GM12878 (cell line): ENCODE measurements around the gene SLC15A3. TPM values are rescaled to one million over a fixed set of nuclear protein-coding genes. Genes with fewer than 3 reads are reported as not detected.
A peak's percentile ranks its signal among the peaks of the same experiment; 100 is the strongest.

Source experiments
- CBX5 ChIP-seq: sonication (generic); IDR thresholded peaks from 2 replicates; pipeline ENCODE4 v1.6.1; 2016; ENCODE audit warnings: low read depth, moderate library complexity, mild to moderate bottlenecking, inconsistent platforms
- CHD2 ChIP-seq: IDR thresholded peaks from 2 replicates; pipeline ENCODE4 v1.6.1; 2011; ENCODE audit warnings: low read depth, low read length, improper control_type of control experiment, borderline replicate concordance
- HDGF ChIP-seq: fragments of 450-650 bp; IDR thresholded peaks from 2 replicates; pipeline ENCODE4 v1.6.1; 2016; ENCODE audit warnings: antibody characterized with exemption
- IKZF2 ChIP-seq, 2 experiments: fragments of 450-650 bp; IDR thresholded peaks; 2 replicates each; pipeline ENCODE4 v1.6.1; 2017; ENCODE audit warnings: mild to moderate bottlenecking in 2 of 2, moderate library complexity in 2 of 2
- LARP7 ChIP-seq: fragments of 450-650 bp; IDR thresholded peaks from 2 replicates; pipeline ENCODE4 v1.6.1; 2017; ENCODE audit warnings: mild to moderate bottlenecking
- NBN ChIP-seq: fragments of 450-650 bp; IDR thresholded peaks from 2 replicates; pipeline ENCODE4 v1.6.1; 2016
- NR2F1 ChIP-seq: fragments of 450-650 bp; conservative IDR thresholded peaks from 2 replicates; pipeline ENCODE4 v1.6.1; 2017; ENCODE audit warnings: mild to moderate bottlenecking
- PML ChIP-seq: IDR thresholded peaks from 2 replicates; pipeline ENCODE4 v1.6.1; 2012; ENCODE audit warnings: low read length, inconsistent platforms
- POLR2A ChIP-seq: IDR thresholded peaks from 2 replicates; pipeline ENCODE4 v1.6.1; 2011; ENCODE audit warnings: low read depth, mild to moderate bottlenecking, low read length
- RUNX3 ChIP-seq: IDR thresholded peaks from 2 replicates; pipeline ENCODE4 v1.6.1; 2012; ENCODE audit warnings: low read length, inconsistent platforms
- SIX5 ChIP-seq: IDR thresholded peaks from 2 replicates; pipeline ENCODE4 v1.6.1; 2011; ENCODE audit warnings: mild to moderate bottlenecking, low read depth, low read length, moderate library complexity; ENCODE audit not compliant: severe bottlenecking
- SMAD5 ChIP-seq: IDR thresholded peaks from 2 replicates; pipeline ENCODE4 v1.6.1; 2016; ENCODE audit warnings: antibody characterized with exemption, low read depth
- SMARCA5 ChIP-seq: fragments of 450-650 bp; IDR thresholded peaks from 2 replicates; pipeline ENCODE4 v1.6.1; 2017; ENCODE audit warnings: mild to moderate bottlenecking
- TAF1 ChIP-seq: IDR thresholded peaks from 2 replicates; pipeline ENCODE4 v1.6.1; 2011; ENCODE audit warnings: mild to moderate bottlenecking, low read depth, low read length, borderline replicate concordance
- TCF12 ChIP-seq: IDR thresholded peaks from 2 replicates; pipeline ENCODE4 v1.6.1; 2011; ENCODE audit warnings: low read depth, mild to moderate bottlenecking, low read length
- YY1 ChIP-seq: IDR thresholded peaks from 2 replicates; pipeline ENCODE4 v1.6.1; 2011; ENCODE audit warnings: low read depth, mild to moderate bottlenecking, low read length
- ZNF217 ChIP-seq: fragments of 450-650 bp; IDR thresholded peaks from 2 replicates; pipeline ENCODE4 v1.6.1; 2017; ENCODE audit warnings: antibody characterized with exemption, mild to moderate bottlenecking
- ZNF274 ChIP-seq: IDR thresholded peaks from one replicate; pipeline ENCODE4 v1.8.0; 2011; ENCODE audit not compliant: insufficient read length, insufficient read depth
- ZNF622 ChIP-seq: fragments of 450-650 bp; IDR thresholded peaks from 2 replicates; pipeline ENCODE4 v1.6.1; 2017; ENCODE audit warnings: mild to moderate bottlenecking, inconsistent platforms
- ZZZ3 ChIP-seq: IDR thresholded peaks from 2 replicates; pipeline ENCODE4 v1.6.1; 2011; ENCODE audit warnings: low read depth; ENCODE audit not compliant: control insufficient read depth, insufficient read length
- polyA plus RNA-seq, 11 experiments: library from polyadenylated mRNA; depleted of rRNA in 4 of 11; unstranded in 6 of 11; stranded (reverse) in 5 of 11; fragments of >200 nt; fragmentation: Nextera tagmentation in 4 of 11; fragmentation: Illumina TruSeq in 1 of 11; extraction: Ambion mirVana in 4 of 11; extraction: Trizol in 1 of 11; gene quantifications; 1 replicate in 1 of 11; 2 replicates in 10 of 11; pipeline versions ENCODE4 v1.2.1 to v1.2.3, GENCODE V29; 2011 to 2016; ENCODE audit warnings: inconsistent platforms in 2 of 11, missing spikeins in 2 of 11, low read depth in 1 of 11
- total RNA-seq, 4 experiments: library from RNA; depleted of rRNA in 3 of 4; stranded (reverse); fragments of >200 nt in 3 of 4; fragmentation: Illumina TruSeq in 1 of 4; extraction: Trizol in 1 of 4; gene quantifications; 2 replicates each; pipeline versions ENCODE4 v1.2.1 to v1.2.3, GENCODE V29; 2013 to 2021
- TF ChIP-seq, protein P1 (sequence below): fragments of 450-650 bp; IDR thresholded peaks from 2 replicates; pipeline ENCODE4 v1.6.1; 2017; ENCODE audit warnings: antibody characterized with exemption, mild to moderate bottlenecking, moderate library complexity
- TF ChIP-seq, protein P2 (sequence below): IDR thresholded peaks from 2 replicates; pipeline ENCODE4 v1.6.1; 2011; ENCODE audit warnings: mild to moderate bottlenecking, low read depth, low read length, moderate library complexity; ENCODE audit not compliant: insufficient replicate concordance
- TF ChIP-seq, protein P3 (sequence below): fragments of 450-650 bp; IDR thresholded peaks from 2 replicates; pipeline ENCODE4 v1.6.1; 2014; ENCODE audit warnings: mild to moderate bottlenecking
- TF ChIP-seq, protein P4 (sequence below): fragments of 450-650 bp; IDR thresholded peaks from 2 replicates; pipeline ENCODE4 v1.6.1; 2016; ENCODE audit warnings: mild to moderate bottlenecking
- TF ChIP-seq, protein P5 (sequence below): fragments of 450-650 bp; IDR thresholded peaks from 2 replicates; pipeline ENCODE4 v1.6.1; 2018; ENCODE audit warnings: mild to moderate bottlenecking, low read depth, moderate library complexity; ENCODE audit not compliant: partially characterized antibody

SLC15A3 gene
- total and polyA plus RNA-seq, 10 of the 15 experiments (the other 5 are each of a cell fraction or from before 2014, with no cell fraction given) = 17.7 to 102 (median 55.8) TPM

DNA sequence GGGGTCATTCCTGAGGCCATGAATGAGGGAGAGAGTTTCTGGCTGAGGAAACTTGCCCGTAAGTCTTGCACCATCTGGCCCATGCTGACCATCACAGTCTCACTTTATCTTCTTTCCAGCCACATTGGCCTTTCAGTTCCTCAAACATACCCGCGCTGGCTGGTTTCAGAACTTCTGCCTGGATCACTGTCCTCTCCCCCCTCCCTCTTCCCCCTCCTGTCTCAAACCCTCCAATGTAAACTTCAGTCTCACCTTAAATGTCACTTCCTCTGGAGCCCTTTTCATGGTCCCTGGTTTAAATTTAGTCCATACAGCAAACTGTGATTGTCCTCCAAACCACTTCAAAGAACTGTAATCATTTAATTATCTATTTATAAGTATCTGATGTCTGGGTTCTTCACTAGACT is 41.7 kb downstream of the SLC15A3 start (continued):
- TF ChIP-seq ZNF622 (no peak), HDGF (no peak), YY1 (peak; percentile 44; the same call in 1 of the 2 replicates), CHD2 (peak; percentile 86; the same call in 1 of the 2 replicates), RUNX3 (no peak), SMARCA5 (no peak; the same call in 1 of the 2 replicates), ZNF217 (0 out of 2 replicates have a peak, but pooled peaks have one; percentile 30), LARP7 (no peak), POLR2A (0 out of 2 replicates have a peak, but pooled peaks have one; percentile 20), TAF1 (0 out of 2 replicates have a peak, but pooled peaks have one; percentile 18), SMAD5 (no peak), ZZZ3 (no peak), CBX5 (no peak), PML (no peak), SIX5 (no peak), ZNF274 (no peak), NR2F1 (peak; percentile 96), NBN (peak; percentile 91), TCF12 (peak; percentile 98), IKZF2 (IDR thresholded peaks at IDR 0.05) (peak; percentile 98 to 99)
- TF ChIP-seq, protein P1, sequence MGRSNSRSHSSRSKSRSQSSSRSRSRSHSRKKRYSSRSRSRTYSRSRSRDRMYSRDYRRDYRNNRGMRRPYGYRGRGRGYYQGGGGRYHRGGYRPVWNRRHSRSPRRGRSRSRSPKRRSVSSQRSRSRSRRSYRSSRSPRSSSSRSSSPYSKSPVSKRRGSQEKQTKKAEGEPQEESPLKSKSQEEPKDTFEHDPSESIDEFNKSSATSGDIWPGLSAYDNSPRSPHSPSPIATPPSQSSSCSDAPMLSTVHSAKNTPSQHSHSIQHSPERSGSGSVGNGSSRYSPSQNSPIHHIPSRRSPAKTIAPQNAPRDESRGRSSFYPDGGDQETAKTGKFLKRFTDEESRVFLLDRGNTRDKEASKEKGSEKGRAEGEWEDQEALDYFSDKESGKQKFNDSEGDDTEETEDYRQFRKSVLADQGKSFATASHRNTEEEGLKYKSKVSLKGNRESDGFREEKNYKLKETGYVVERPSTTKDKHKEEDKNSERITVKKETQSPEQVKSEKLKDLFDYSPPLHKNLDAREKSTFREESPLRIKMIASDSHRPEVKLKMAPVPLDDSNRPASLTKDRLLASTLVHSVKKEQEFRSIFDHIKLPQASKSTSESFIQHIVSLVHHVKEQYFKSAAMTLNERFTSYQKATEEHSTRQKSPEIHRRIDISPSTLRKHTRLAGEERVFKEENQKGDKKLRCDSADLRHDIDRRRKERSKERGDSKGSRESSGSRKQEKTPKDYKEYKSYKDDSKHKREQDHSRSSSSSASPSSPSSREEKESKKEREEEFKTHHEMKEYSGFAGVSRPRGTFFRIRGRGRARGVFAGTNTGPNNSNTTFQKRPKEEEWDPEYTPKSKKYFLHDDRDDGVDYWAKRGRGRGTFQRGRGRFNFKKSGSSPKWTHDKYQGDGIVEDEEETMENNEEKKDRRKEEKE = no peak
- TF ChIP-seq, protein P2, sequence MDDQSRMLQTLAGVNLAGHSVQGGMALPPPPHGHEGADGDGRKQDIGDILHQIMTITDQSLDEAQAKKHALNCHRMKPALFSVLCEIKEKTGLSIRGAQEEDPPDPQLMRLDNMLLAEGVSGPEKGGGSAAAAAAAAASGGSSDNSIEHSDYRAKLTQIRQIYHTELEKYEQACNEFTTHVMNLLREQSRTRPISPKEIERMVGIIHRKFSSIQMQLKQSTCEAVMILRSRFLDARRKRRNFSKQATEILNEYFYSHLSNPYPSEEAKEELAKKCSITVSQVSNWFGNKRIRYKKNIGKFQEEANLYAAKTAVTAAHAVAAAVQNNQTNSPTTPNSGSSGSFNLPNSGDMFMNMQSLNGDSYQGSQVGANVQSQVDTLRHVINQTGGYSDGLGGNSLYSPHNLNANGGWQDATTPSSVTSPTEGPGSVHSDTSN = peak; percentile 24
- TF ChIP-seq, protein P3, sequence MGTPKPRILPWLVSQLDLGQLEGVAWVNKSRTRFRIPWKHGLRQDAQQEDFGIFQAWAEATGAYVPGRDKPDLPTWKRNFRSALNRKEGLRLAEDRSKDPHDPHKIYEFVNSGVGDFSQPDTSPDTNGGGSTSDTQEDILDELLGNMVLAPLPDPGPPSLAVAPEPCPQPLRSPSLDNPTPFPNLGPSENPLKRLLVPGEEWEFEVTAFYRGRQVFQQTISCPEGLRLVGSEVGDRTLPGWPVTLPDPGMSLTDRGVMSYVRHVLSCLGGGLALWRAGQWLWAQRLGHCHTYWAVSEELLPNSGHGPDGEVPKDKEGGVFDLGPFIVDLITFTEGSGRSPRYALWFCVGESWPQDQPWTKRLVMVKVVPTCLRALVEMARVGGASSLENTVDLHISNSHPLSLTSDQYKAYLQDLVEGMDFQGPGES = no peak
- TF ChIP-seq, protein P4, sequence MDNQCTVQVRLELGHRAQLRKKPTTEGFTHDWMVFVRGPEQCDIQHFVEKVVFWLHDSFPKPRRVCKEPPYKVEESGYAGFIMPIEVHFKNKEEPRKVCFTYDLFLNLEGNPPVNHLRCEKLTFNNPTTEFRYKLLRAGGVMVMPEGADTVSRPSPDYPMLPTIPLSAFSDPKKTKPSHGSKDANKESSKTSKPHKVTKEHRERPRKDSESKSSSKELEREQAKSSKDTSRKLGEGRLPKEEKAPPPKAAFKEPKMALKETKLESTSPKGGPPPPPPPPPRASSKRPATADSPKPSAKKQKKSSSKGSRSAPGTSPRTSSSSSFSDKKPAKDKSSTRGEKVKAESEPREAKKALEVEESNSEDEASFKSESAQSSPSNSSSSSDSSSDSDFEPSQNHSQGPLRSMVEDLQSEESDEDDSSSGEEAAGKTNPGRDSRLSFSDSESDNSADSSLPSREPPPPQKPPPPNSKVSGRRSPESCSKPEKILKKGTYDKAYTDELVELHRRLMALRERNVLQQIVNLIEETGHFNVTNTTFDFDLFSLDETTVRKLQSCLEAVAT = peak; percentile 78; the same call in 1 of the 2 replicates
- TF ChIP-seq, protein P5, sequence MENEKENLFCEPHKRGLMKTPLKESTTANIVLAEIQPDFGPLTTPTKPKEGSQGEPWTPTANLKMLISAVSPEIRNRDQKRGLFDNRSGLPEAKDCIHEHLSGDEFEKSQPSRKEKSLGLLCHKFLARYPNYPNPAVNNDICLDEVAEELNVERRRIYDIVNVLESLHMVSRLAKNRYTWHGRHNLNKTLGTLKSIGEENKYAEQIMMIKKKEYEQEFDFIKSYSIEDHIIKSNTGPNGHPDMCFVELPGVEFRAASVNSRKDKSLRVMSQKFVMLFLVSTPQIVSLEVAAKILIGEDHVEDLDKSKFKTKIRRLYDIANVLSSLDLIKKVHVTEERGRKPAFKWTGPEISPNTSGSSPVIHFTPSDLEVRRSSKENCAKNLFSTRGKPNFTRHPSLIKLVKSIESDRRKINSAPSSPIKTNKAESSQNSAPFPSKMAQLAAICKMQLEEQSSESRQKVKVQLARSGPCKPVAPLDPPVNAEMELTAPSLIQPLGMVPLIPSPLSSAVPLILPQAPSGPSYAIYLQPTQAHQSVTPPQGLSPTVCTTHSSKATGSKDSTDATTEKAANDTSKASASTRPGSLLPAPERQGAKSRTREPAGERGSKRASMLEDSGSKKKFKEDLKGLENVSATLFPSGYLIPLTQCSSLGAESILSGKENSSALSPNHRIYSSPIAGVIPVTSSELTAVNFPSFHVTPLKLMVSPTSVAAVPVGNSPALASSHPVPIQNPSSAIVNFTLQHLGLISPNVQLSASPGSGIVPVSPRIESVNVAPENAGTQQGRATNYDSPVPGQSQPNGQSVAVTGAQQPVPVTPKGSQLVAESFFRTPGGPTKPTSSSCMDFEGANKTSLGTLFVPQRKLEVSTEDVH = no peak
